Frontal cortex (tissue), 4 donors: ENCODE data around the gene SAMD4B. TPM values are rescaled to one million over a fixed set of nuclear protein-coding genes. Genes with fewer than 3 reads are reported as not detected.
"Not testable (repeated sequence)": the region's sequence is repeated elsewhere in the genome, so short reads cannot be mapped to it uniquely, and the experiment has no call there.

ENCODE experiments used
- DNase-seq, 2 donors: peaks; one replicate each; pipeline ENCODE4 v3.0.0; 2012; ENCODE audit warnings: low spot score in 2 of 2
- FAIRE-seq: peaks from 2 replicates; lab custom pipeline; 2012; peaks lifted over from hg19 to GRCh38; lab: Jason Lieb, UNC
- total RNA-seq: library from RNA; depleted of rRNA; stranded (reverse); fragments of >200 nt; gene quantifications from one replicate; pipeline ENCODE4 v1.2.3, GENCODE V29; 2014
- donor health status: control.
- donor health status: control.
- donor health status: control.

Gene SAMD4B
- total RNA-seq, 1 donor from 2014 or later: 13.0 TPM

DNA sequence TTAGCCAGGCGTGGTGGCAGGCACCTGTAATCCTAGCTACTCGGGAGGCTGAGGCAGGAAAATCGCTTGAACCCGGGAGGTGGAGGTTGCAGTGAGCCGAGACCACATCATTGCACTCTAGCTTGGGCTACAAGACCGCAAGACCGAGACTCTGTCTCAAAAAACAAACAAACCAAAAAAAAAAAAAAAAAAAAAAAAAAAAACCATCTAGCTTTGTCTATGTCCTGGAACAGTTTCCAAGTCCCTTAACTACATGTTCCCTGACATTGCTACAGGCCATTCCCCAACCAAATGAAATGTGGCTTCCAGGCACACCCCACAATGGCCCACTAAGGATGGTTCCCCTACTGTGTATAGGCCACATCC lies 32.9 kb upstream of the SAMD4B start:
- DNase-seq, FAIRE-seq: not testable (repeated sequence)

- FAIRE-seq (no peak), DNase-seq (peak; percentile 44 to 69)
Measured at GRCh38 chr19:39310558-39311311, 31.5 kb upstream of the SAMD4B start.

DNA sequence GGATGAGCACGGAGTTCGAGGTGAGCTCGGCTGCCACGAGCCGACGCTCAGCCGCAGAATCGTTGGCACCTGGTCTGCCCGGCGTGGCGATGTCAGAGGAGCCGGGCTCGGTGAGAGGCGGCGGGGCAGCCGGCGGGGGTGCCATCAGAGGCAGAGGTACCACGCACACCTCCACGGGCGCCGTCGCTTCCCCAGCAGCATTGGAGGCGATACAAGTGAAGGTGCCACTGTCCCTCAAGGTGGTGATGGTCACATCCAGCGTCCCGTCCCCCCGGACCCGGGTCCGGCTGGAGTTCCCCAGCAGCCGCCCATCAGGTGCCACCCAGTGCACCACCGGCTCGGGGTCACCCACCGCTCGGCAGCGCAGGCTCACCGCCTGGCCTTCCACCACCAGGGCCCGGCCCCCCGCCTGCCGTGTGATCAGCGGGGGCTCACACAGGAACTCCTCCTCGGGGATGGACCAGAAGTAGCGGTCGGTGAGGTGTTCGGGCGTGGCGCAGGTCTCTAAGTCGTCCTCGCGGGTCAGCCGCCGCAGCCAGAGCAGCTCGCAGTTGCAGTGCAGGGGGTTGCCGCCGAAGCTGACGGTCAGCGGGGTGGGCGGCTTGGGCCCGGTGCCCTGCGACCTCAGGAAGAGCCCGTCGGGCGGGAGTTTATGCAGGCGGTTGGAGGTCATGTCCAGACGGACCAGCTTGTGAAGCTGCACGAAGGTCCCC lies 28.0 kb upstream of the SAMD4B start:
- DNase-seq (peak in 1 of 2 donors; percentile 19), FAIRE-seq (no peak)

DNA sequence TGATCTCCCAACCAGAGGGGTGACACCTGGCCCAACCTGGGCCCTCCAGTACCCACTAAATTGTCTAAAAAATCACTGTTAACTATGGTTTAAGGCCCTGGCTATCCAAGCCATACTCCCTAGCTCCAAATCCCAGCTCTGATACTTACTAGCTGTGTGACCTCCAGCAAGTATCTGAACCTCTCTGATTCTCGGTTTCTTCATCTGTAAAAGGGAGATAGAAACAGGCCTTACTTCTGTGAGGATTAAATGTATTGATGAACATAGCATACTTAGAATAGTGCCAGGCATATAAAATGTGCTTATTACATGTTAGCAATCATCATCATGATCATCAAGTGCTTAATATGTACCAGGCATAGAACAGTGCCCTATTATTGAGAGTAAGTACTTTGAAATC lies 26.3 kb upstream of the SAMD4B start:
- FAIRE-seq (no peak), DNase-seq (no peak)

DNA sequence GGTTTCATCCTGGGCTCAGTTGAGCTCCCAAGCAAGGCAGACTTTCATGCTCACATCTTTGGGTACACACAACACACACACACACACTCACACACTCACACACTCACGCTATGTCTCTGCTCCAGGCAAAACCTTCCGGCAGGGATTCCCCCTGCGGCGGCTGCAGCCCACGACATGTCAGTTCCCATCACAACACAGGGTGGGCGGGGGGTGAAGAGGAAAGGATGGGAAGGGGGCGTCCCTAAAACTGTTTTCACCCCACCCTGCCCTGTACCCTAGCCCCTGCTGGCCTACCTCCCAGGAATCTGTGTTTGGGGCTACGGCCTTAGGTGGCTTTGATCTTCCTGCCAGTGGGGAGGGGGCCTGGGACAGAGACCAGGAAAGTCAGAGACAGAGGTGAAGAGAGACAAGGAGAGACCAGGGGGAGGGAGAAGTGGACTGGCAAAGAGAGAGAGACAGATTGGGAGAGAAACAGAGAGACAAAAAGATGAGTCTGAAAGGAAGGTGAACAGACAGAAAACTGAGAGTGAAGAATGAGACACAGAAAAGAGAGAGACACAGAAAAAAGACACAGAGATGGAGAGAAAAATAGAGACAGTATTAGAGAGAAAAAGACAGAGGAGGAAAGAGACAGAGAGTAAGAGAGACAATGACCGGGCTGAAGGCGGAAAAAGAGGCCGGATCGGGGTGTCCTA lies 25.4 kb upstream of the SAMD4B start:
- FAIRE-seq: no peak
- peak in 1 of 2 donors; percentile 15 for DNase-seq

- FAIRE-seq (no peak), DNase-seq (no peak)
Measured at GRCh38 chr19:39317476-39317875, 24.7 kb upstream of the SAMD4B start.

DNA sequence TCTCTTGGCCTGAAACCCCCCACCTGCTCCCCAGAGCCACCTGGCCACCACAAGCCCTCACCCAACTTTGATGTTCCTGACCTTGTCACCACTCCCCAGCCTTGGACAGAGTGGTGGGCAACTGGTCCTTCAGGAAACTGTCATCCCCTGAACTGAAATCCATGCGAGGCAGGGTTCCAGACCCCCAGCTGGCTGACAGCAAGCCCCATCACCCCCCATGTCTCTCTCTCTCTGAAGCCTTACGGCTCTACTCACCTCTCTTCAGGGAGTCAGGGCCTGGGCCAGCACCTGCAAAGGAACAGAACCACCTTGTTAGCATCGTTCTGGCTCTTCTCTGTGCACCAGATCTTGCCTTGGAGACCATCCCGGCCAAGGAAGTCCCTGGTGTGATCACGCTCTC lies 24.1 kb upstream of the SAMD4B start:
- FAIRE-seq: no peak
- no peak for DNase-seq

GRCh38 chr19:39318690-39319089 lies 23.5 kb upstream of the SAMD4B start:
- no peak for FAIRE-seq
- peak in 1 of 2 donors; percentile 14 for DNase-seq

- no peak for FAIRE-seq
Measured at GRCh38 chr19:39319098-39319891, 22.9 kb upstream of the SAMD4B start.

GRCh38 chr19:39319892-39320248 lies 22.4 kb upstream of the SAMD4B start:
- DNase-seq (peak in 1 of 2 donors; percentile 36), FAIRE-seq (no peak)

More at GRCh38 chr19:39319098-39319891, 22.9 kb upstream of the SAMD4B start:
- peak in 1 of 2 donors; percentile 48 for DNase-seq

- no peak for FAIRE-seq
- peak in 1 of 2 donors; percentile 17 for DNase-seq
Measured at GRCh38 chr19:39321117-39321831, 20.9 kb upstream of the SAMD4B start.

- FAIRE-seq: no peak
- DNase-seq: peak in 1 of 2 donors; percentile 14
Measured at GRCh38 chr19:39321832-39322176, 20.4 kb upstream of the SAMD4B start.

DNA sequence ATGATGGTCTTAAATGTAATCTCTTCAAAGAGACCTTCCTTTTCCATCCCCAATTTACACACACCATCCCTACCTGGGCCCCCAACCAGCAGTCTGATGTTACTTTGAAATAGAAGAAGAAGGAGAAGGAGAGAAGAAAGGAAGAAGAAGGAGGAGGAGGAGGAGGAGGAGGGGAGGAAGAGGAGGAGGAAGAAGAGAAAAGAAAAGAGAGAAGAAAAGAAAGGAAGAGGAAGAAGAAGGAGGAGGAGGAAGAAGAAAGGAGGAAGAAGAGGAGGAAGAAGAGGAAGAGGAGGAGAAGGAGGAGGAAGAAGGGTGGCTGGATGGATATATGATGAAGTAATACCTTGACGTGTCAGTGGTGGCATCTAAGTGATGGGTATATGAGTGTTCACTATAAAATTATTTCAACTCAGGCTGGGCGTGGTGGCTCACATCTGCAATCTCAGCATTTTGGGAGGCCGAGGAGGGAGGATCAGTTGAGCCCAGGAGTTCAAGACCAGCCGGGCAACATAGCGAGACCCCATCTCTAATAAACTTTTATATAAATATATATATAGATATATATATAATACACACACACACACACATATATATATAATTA lies 17.9 kb upstream of the SAMD4B start:
- DNase-seq: no peak

GRCh38 chr19:39325778-39326665 lies 16.2 kb upstream of the SAMD4B start:
- FAIRE-seq (no peak), DNase-seq (no peak)

More for the DNA sequence above, 17.9 kb upstream of the SAMD4B start:
- FAIRE-seq: no peak

GRCh38 chr19:39327363-39328045 lies 14.7 kb upstream of the SAMD4B start:
- DNase-seq: no peak

GRCh38 chr19:39328046-39328705 lies 14.0 kb upstream of the SAMD4B start:
- DNase-seq (peak; percentile 77 to 85), FAIRE-seq (no peak)

More at GRCh38 chr19:39327363-39328045, 14.7 kb upstream of the SAMD4B start:
- FAIRE-seq: no peak

GRCh38 chr19:39329948-39330347 lies 12.3 kb upstream of the SAMD4B start:
- DNase-seq: no peak
- FAIRE-seq: no peak
